HCT116 (cell line): ENCODE data around the gene IPO11. TPM values are rescaled to one million over a fixed set of nuclear protein-coding genes. Genes with fewer than 3 reads are reported as not detected.

ENCODE experiments used
- ATAC-seq: fragments of 200-7000 bp; cut with Tn5 transposase; 2 replicates; pipeline ENCODE4 v1.9.1; 2020; ENCODE audit warnings: mild to moderate bottlenecking, moderate library complexity
- BruUV-seq: library from RNA; stranded (reverse); fragments of 400-500 nt; replicated peaks from 2 replicates; lab custom pipeline; 2021; lab: Mats Ljungman, UMichigan
- CTCF ChIA-PET: fragments of 300-600 bp; sonication (Branson Sonifier 250); formaldehyde crosslinking; loops from one replicate; lab custom pipeline; 2021; ENCODE audit warnings: antibody characterized with exemption; lab: Charles Lee
- POLR2A ChIA-PET: fragments of 300-600, 350-600 bp; sonication (Branson Sonifier 250); formaldehyde crosslinking; loops from one replicate; lab custom pipeline; 2021; ENCODE audit warnings: antibody characterized with exemption; lab: Charles Lee
- RAD21 ChIA-PET, 2 experiments: fragments of 300-600 bp; sonication (Branson Sonifier 250); formaldehyde crosslinking; loops; one replicate each; lab custom pipeline; 2023; ENCODE audit warnings: low total read pairs in 2 of 2; ENCODE audit not compliant: uncharacterized antibody in 2 of 2, unreplicated experiment in 2 of 2, low non-redundant PET in 1 of 2; lab: Charles Lee
- DNase-seq: peaks from one replicate; pipeline ENCODE4 v3.0.0-alpha.2; 2010; ENCODE audit warnings: low read depth, low spot score
- H2AFZ ChIP-seq: fragments of 200-600 bp; shearing (Covaris generic), sonication (generic); 2 replicates; pipeline ENCODE4 v1.6.1; 2017; ENCODE audit warnings: low read depth, mixed run types, mixed read lengths, antibody characterized with exemption, low read length; ENCODE audit not compliant: poor library complexity, severe bottlenecking
- H3K27ac ChIP-seq: 2 replicates; pipeline ENCODE4 v1.5.1; 2012; ENCODE audit warnings: low read depth, low read length
- H3K27me3 ChIP-seq: fragments of 200-600 bp; sonication (generic); 2 replicates; pipeline ENCODE4 v1.6.1; 2016; ENCODE audit warnings: mixed run types, low read length, mixed read lengths; ENCODE audit not compliant: insufficient read depth
- H3K36me3 ChIP-seq, 2 experiments: fragments of 200-500 bp in 1 of 2; fragments of 200-600 bp in 1 of 2; sonication (Bioruptor generic) in 1 of 2; sonication (generic) in 1 of 2; 2 replicates each; pipeline versions ENCODE4 v1.5.1 to v1.6.1; 2014 to 2016; ENCODE audit warnings: low read length in 2 of 2, inconsistent platforms in 1 of 2, mixed read lengths in 1 of 2, mixed run types in 1 of 2; ENCODE audit not compliant: insufficient read depth in 2 of 2, control insufficient read depth in 1 of 2
- H3K4me1 ChIP-seq, 2 experiments: fragments of 200-600 bp in 1 of 2; sonication (generic) in 1 of 2; 2 replicates each; pipeline versions ENCODE4 v1.5.1 to v1.6.1; 2012 to 2017; ENCODE audit warnings: low read length in 2 of 2, inconsistent platforms in 1 of 2, mild to moderate bottlenecking in 1 of 2, mixed read lengths in 1 of 2, mixed run types in 1 of 2, moderate library complexity in 1 of 2; ENCODE audit not compliant: insufficient read depth in 2 of 2, control insufficient read depth in 1 of 2
- H3K4me2 ChIP-seq: fragments of 200-600 bp; sonication (generic); 2 replicates; pipeline ENCODE4 v1.6.1; 2017; ENCODE audit warnings: mixed run types, low read length, mixed read lengths
- H3K4me3 ChIP-seq, 2 experiments: fragments of 200-600 bp in 1 of 2; sonication (generic) in 1 of 2; replicated peaks in 1 of 2; 2 replicates each; pipeline ENCODE4 v1.5.1; 2011 to 2016; ENCODE audit warnings: low read length in 2 of 2, control low read depth in 1 of 2, low read depth in 1 of 2, mild to moderate bottlenecking in 1 of 2, mixed read lengths in 1 of 2, mixed run types in 1 of 2
- H3K79me2 ChIP-seq: fragments of 200-600 bp; sonication (generic); 2 replicates; pipeline ENCODE4 v1.6.1; 2017; ENCODE audit warnings: mild to moderate bottlenecking, mixed run types, low read length, moderate library complexity, mixed read lengths; ENCODE audit not compliant: insufficient read depth
- H3K9ac ChIP-seq: fragments of 200-600 bp; sonication (generic); 2 replicates; pipeline ENCODE4 v1.6.1; 2016; ENCODE audit warnings: low read length, mixed read lengths
- H3K9me2 ChIP-seq: fragments of 200-600 bp; sonication (generic), shearing (Covaris generic); 2 replicates; pipeline ENCODE4 v1.6.1; 2017; ENCODE audit warnings: mixed run types, mild to moderate bottlenecking, moderate library complexity; ENCODE audit not compliant: insufficient read depth
- H3K9me3 ChIP-seq, 2 experiments: fragments of 200-500 bp in 1 of 2; fragments of 200-600 bp in 1 of 2; sonication (Bioruptor generic) in 1 of 2; sonication (generic) in 1 of 2; 2 replicates each; pipeline ENCODE4 v1.6.1; 2014 to 2017; ENCODE audit warnings: low read length in 2 of 2, mixed read lengths in 2 of 2, inconsistent platforms in 1 of 2, low read depth in 1 of 2, mild to moderate bottlenecking in 1 of 2, mixed run types in 1 of 2, moderate library complexity in 1 of 2; ENCODE audit not compliant: control insufficient read depth in 1 of 2, insufficient read depth in 1 of 2
- H4K20me1 ChIP-seq: fragments of 200-600 bp; sonication (generic), shearing (Covaris generic); 2 replicates; pipeline ENCODE4 v1.6.1; 2017; ENCODE audit warnings: mixed run types, mild to moderate bottlenecking, moderate library complexity; ENCODE audit not compliant: insufficient read depth
- CBX3 ChIP-seq: IDR thresholded peaks from 2 replicates; pipeline ENCODE4 v1.6.1; 2012; ENCODE audit warnings: low read depth
- CEBPB ChIP-seq: IDR thresholded peaks from 2 replicates; pipeline ENCODE4 v1.6.1; 2012; ENCODE audit warnings: low read depth
- EGR1 ChIP-seq: IDR thresholded peaks from 2 replicates; pipeline ENCODE4 v1.6.1; 2012; ENCODE audit warnings: low read depth
- ELF1 ChIP-seq: IDR thresholded peaks from 2 replicates; pipeline ENCODE4 v1.6.1; 2012; ENCODE audit warnings: low read depth, borderline replicate concordance
- EZH2 ChIP-seq: fragments of 200-600 bp; sonication (generic); IDR thresholded peaks from 2 replicates; pipeline ENCODE4 v1.6.1; 2017; ENCODE audit warnings: antibody characterized with exemption, mixed run types
- FOSL1 ChIP-seq: IDR thresholded peaks from 2 replicates; pipeline ENCODE4 v1.6.1; 2012; ENCODE audit warnings: low read depth
- JUND ChIP-seq: IDR thresholded peaks from 2 replicates; pipeline ENCODE4 v1.6.1; 2012
- MAX ChIP-seq: IDR thresholded peaks from 2 replicates; pipeline ENCODE4 v1.6.1; 2012
- POLR2A ChIP-seq: IDR thresholded peaks from 2 replicates; pipeline ENCODE4 v1.7.0; 2011; ENCODE audit warnings: borderline replicate concordance; ENCODE audit not compliant: insufficient read depth, insufficient read length; ENCODE audit errors: extremely low read depth
- POLR2AphosphoS5 ChIP-seq: IDR thresholded peaks from 2 replicates; pipeline ENCODE4 v1.6.1; 2011; ENCODE audit warnings: mild to moderate bottlenecking, low read depth, low read length, moderate library complexity
- RAD21 ChIP-seq: IDR thresholded peaks from 2 replicates; pipeline ENCODE4 v1.6.1; 2012; ENCODE audit warnings: low read depth, mild to moderate bottlenecking
- SIN3A ChIP-seq: IDR thresholded peaks from 2 replicates; pipeline ENCODE4 v1.6.1; 2012; ENCODE audit warnings: low read depth
- SP1 ChIP-seq: IDR thresholded peaks from 2 replicates; pipeline ENCODE4 v1.6.1; 2012; ENCODE audit warnings: low read depth
- SRF ChIP-seq: IDR thresholded peaks from 2 replicates; pipeline ENCODE4 v1.6.1; 2012; ENCODE audit warnings: low read depth
- TCF7L2 ChIP-seq: IDR thresholded peaks from 2 replicates; pipeline ENCODE4 v1.7.0; 2011; ENCODE audit warnings: borderline replicate concordance, inconsistent platforms; ENCODE audit not compliant: insufficient read depth, insufficient read length; ENCODE audit errors: extremely low read depth
- YY1 ChIP-seq: IDR thresholded peaks from 2 replicates; pipeline ENCODE4 v1.6.1; 2011; ENCODE audit warnings: low read length, low read depth, moderate library complexity, mild to moderate bottlenecking; ENCODE audit not compliant: insufficient replicate concordance; ENCODE audit errors: extremely low read depth
- ZFX ChIP-seq: fragments of 450-650 bp; IDR thresholded peaks from 2 replicates; pipeline ENCODE4 v1.6.1; 2017
- ZNF274 ChIP-seq: fragments of 200-500 bp; sonication (Bioruptor generic); IDR thresholded peaks from 2 replicates; pipeline ENCODE4 v1.6.1; 2014; ENCODE audit warnings: mild to moderate bottlenecking, low read depth, low read length, inconsistent platforms
- intact Hi-C: fragments of 100-400 bp; cut with micrococcal nuclease; formaldehyde crosslinking; loops from 2 replicates; pipeline ENCODE4 v1.10.0; 2022
- total RNA-seq: library from RNA; stranded (reverse); gene quantifications from one replicate; pipeline ENCODE4 v1.2.1, GENCODE V29; 2021; ENCODE audit not compliant: unreplicated experiment
- TF ChIP-seq, protein P1 (sequence below), 3 experiments: fragments of 200-600 bp in 1 of 3; sonication (generic) in 1 of 3; IDR thresholded peaks in 2 of 3; conservative IDR thresholded peaks in 1 of 3; 2 replicates each; pipeline ENCODE4 v1.5.1; 2012 to 2017; ENCODE audit warnings: low read depth in 2 of 3, low read length in 2 of 3, antibody characterized with exemption in 1 of 3, borderline replicate concordance in 1 of 3, control low read depth in 1 of 3, mild to moderate bottlenecking in 1 of 3, mixed read lengths in 1 of 3, mixed run types in 1 of 3, moderate library complexity in 1 of 3; ENCODE audit not compliant: insufficient read depth in 1 of 3
- TF ChIP-seq, protein P2 (sequence below): IDR thresholded peaks from 2 replicates; pipeline ENCODE4 v1.6.1; 2011; ENCODE audit warnings: mild to moderate bottlenecking, low read length, moderate library complexity; ENCODE audit not compliant: insufficient replicate concordance; ENCODE audit errors: extremely low read depth

Gene IPO11
- total RNA-seq, 1 experiment from 2014 or later = 55.1 TPM

- H3K36me3 ChIP-seq = peaks cover 0 to 5% of the 10 kb centered on the region in 2 experiments; a peak in 2 of 4 replicates
- intact Hi-C loops = no loop called here
- no peak overlapping the region for H3K4me2 ChIP-seq
- H3K9me3 ChIP-seq = no peaks in the 10 kb centered on the region
- TF ChIP-seq ELF1 (no peak), POLR2A (no peak), CBX3 (no peak), MAX (no peak), RAD21 (no peak), CEBPB (no peak), SRF (no peak), TCF7L2 (no peak), SP1 (no peak), YY1 (no peak), POLR2AphosphoS5 (no peak), SIN3A (no peak), JUND (no peak), ZNF274 (no peak), ZFX (no peak), EZH2 (no peak), EGR1 (no peak), FOSL1 (no peak)
- TF ChIP-seq, protein P1, sequence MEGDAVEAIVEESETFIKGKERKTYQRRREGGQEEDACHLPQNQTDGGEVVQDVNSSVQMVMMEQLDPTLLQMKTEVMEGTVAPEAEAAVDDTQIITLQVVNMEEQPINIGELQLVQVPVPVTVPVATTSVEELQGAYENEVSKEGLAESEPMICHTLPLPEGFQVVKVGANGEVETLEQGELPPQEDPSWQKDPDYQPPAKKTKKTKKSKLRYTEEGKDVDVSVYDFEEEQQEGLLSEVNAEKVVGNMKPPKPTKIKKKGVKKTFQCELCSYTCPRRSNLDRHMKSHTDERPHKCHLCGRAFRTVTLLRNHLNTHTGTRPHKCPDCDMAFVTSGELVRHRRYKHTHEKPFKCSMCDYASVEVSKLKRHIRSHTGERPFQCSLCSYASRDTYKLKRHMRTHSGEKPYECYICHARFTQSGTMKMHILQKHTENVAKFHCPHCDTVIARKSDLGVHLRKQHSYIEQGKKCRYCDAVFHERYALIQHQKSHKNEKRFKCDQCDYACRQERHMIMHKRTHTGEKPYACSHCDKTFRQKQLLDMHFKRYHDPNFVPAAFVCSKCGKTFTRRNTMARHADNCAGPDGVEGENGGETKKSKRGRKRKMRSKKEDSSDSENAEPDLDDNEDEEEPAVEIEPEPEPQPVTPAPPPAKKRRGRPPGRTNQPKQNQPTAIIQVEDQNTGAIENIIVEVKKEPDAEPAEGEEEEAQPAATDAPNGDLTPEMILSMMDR (IDR thresholded peaks at IDR 0.05 in 2 of 3, conservative IDR thresholded peaks at IDR 0.05 in 1 of 3; ENCODE audit: borderline replicate concordance in 1 of 3, insufficient read depth in 1 of 3, low read depth in 2 of 3, low read length in 2 of 3) = no peak
- TF ChIP-seq, protein P2, sequence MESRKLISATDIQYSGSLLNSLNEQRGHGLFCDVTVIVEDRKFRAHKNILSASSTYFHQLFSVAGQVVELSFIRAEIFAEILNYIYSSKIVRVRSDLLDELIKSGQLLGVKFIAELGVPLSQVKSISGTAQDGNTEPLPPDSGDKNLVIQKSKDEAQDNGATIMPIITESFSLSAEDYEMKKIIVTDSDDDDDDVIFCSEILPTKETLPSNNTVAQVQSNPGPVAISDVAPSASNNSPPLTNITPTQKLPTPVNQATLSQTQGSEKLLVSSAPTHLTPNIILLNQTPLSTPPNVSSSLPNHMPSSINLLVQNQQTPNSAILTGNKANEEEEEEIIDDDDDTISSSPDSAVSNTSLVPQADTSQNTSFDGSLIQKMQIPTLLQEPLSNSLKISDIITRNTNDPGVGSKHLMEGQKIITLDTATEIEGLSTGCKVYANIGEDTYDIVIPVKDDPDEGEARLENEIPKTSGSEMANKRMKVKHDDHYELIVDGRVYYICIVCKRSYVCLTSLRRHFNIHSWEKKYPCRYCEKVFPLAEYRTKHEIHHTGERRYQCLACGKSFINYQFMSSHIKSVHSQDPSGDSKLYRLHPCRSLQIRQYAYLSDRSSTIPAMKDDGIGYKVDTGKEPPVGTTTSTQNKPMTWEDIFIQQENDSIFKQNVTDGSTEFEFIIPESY = no peak
- ChIA-PET CTCF (no interaction called here), RAD21 (no interaction called here), POLR2A (no interaction called here)
- no peak overlapping the region for H3K9ac ChIP-seq
- no peaks in the 10 kb centered on the region for H3K9me2 ChIP-seq
- H4K20me1 ChIP-seq = no peaks in the 10 kb centered on the region
- ATAC-seq (no peak), DNase-seq (no peak)
- H3K4me3 ChIP-seq = no peak overlapping the region
- BruUV-seq = no TSS peak
- H3K27ac ChIP-seq = no peak overlapping the region
- H3K27me3 ChIP-seq = no peaks in the 10 kb centered on the region
- H3K4me1 ChIP-seq = no peaks in the 10 kb centered on the region
- H2AFZ ChIP-seq = no peak overlapping the region
- H3K79me2 ChIP-seq = peaks cover 3% of the 10 kb centered on the region; the same call in 1 of the 2 replicates
These were observed 84.3 kb downstream of the IPO11 start for GRCh38 chr5:62496876-62497275.
